Keratinocyte (primary cell): ENCODE results near the gene CIAPIN1. TPM values are rescaled to one million over a fixed set of nuclear protein-coding genes. Genes with fewer than 3 reads are reported as not detected.

Experiments used
- DNase-seq: peaks from one replicate; pipeline ENCODE4 v3.0.0-alpha.2; 2011; ENCODE audit warnings: low read depth, missing footprints, low spot score
- FAIRE-seq: peaks from 2 replicates; lab custom pipeline; 2011; peaks lifted over from hg19 to GRCh38; lab: Jason Lieb, UNC
- H2AFZ ChIP-seq: 2 replicates; pipeline ENCODE4 v1.6.0; 2012; ENCODE audit warnings: low read length, control low read depth, inconsistent platforms; ENCODE audit not compliant: control insufficient read depth
- H3K27ac ChIP-seq: 2 replicates; pipeline ENCODE4 v1.5.1; 2011; ENCODE audit warnings: low read length; ENCODE audit not compliant: control insufficient read depth, insufficient read depth
- H3K27me3 ChIP-seq: 3 replicates; pipeline ENCODE4 v1.6.0; 2011; ENCODE audit warnings: low read length; ENCODE audit not compliant: control insufficient read depth, insufficient read depth; ENCODE audit errors: extremely low read depth
- H3K36me3 ChIP-seq, 2 experiments: 2 replicates in 1 of 2; 3 replicates in 1 of 2; pipeline ENCODE4 v1.5.1; 2011; ENCODE audit warnings: low read length in 2 of 2, mild to moderate bottlenecking in 1 of 2; ENCODE audit not compliant: control insufficient read depth in 2 of 2, insufficient read depth in 2 of 2; ENCODE audit errors: extremely low read depth in 1 of 2
- H3K4me1 ChIP-seq: 3 replicates; pipeline ENCODE4 v1.5.1; 2011; ENCODE audit warnings: low read length; ENCODE audit not compliant: control insufficient read depth, insufficient read depth; ENCODE audit errors: extremely low read depth
- H3K4me2 ChIP-seq: 3 replicates; pipeline ENCODE4 v1.6.0; 2011; ENCODE audit warnings: low read depth, low read length; ENCODE audit not compliant: control insufficient read depth, insufficient read depth; ENCODE audit errors: extremely low read depth
- H3K4me3 ChIP-seq, 3 experiments: fragments of 200-600 bp in 1 of 3; sonication (generic) in 1 of 3; 2 replicates in 2 of 3; 3 replicates in 1 of 3; pipeline ENCODE4 v1.5.1; 2011 to 2016; ENCODE audit warnings: low read length in 3 of 3, mild to moderate bottlenecking in 3 of 3, control low read depth in 2 of 3, inconsistent platforms in 1 of 3, low read depth in 1 of 3, mixed read lengths in 1 of 3, mixed run types in 1 of 3, moderate library complexity in 1 of 3; ENCODE audit not compliant: control insufficient read depth in 2 of 3, insufficient read depth in 2 of 3; ENCODE audit errors: extremely low read depth in 1 of 3
- H3K79me2 ChIP-seq: 2 replicates; pipeline ENCODE4 v1.6.0; 2012; ENCODE audit warnings: low read length; ENCODE audit not compliant: control insufficient read depth, insufficient read depth
- H3K9ac ChIP-seq: 3 replicates; pipeline ENCODE4 v1.6.0; 2011; ENCODE audit warnings: low read length; ENCODE audit not compliant: control insufficient read depth, insufficient read depth; ENCODE audit errors: extremely low read depth
- H3K9me1 ChIP-seq: 3 replicates; pipeline ENCODE4 v1.6.0; 2011; ENCODE audit warnings: low read length; ENCODE audit not compliant: control insufficient read depth, insufficient read depth; ENCODE audit errors: extremely low read depth
- H3K9me3 ChIP-seq: 2 replicates; pipeline ENCODE4 v1.5.1; 2012; ENCODE audit warnings: low read depth, low read length; ENCODE audit not compliant: control insufficient read depth
- H4K20me1 ChIP-seq: 3 replicates; pipeline ENCODE4 v1.6.0; 2011; ENCODE audit warnings: low read length; ENCODE audit not compliant: control insufficient read depth, insufficient read depth; ENCODE audit errors: extremely low read depth
- CTCF ChIP-seq, 3 experiments: IDR thresholded peaks in 1 of 3; conservative IDR thresholded peaks in 1 of 3; optimal IDR thresholded peaks in 1 of 3; 2 replicates in 2 of 3; 3 replicates in 1 of 3; pipeline versions ENCODE3 to v1.5.1; 2011; ENCODE audit warnings: low read length in 3 of 3, mild to moderate bottlenecking in 3 of 3, moderate library complexity in 2 of 3, control low read depth in 1 of 3, inconsistent platforms in 1 of 3; ENCODE audit not compliant: insufficient read depth in 2 of 3; ENCODE audit errors: extremely low read depth in 1 of 3
- EZH2 ChIP-seq: IDR thresholded peaks from one replicate; pipeline ENCODE4 v1.6.1; 2012; ENCODE audit warnings: inconsistent platforms, mild to moderate bottlenecking, low read length, moderate library complexity
- dilution Hi-C: fragments of 300-500 bp; cut with MboI; formaldehyde crosslinking; loops from one replicate; pipeline ENCODE4 v1.7.0; 2020; ENCODE audit warnings: low sequenced_read_pairs; ENCODE audit not compliant: extremely low pct_ligation_motif_present
- polyA plus RNA-seq, 5 experiments: library from polyadenylated mRNA; depleted of rRNA in 3 of 5; stranded (reverse) in 3 of 5; stranded (forward) in 1 of 5; unstranded in 1 of 5; fragments of >200 nt; gene quantifications; 1 replicate in 1 of 5; 2 replicates in 3 of 5; 3 replicates in 1 of 5; pipeline versions ENCODE4 v1.2.1 to v1.2.3, GENCODE V29; 2011 to 2012; ENCODE audit warnings: missing spikeins in 2 of 5, low read depth in 1 of 5, low replicate concordance in 1 of 5

Gene CIAPIN1
- polyA plus RNA-seq, 1 donor (not counting 4 experiments of a cell fraction or from before 2014, with no cell fraction given): 75.4 TPM

GRCh38 chr16:57406881-57407280 is 40.3 kb downstream of the CIAPIN1 start:
- dilution Hi-C loops: no loop called here
- no peak for TF ChIP-seq CTCF (optimal IDR thresholded peaks at IDR 0.05 in 1 of 3, IDR thresholded peaks at IDR 0.05 in 1 of 3, conservative IDR thresholded peaks at IDR 0.05 in 1 of 3; ENCODE audit: extremely low read depth in 1 of 3, insufficient read depth in 2 of 3, low read length in 3 of 3)
- no peak for TF ChIP-seq EZH2
- Histone ChIP-seq H3K79me2 (no peaks in the 10 kb centered on the region), H3K27me3 (peaks cover 21% of the 10 kb centered on the region), H3K4me1 (peaks cover 11% of the 10 kb centered on the region), H3K4me3 (no peak overlapping the region), H3K9ac (no peak overlapping the region), H2AFZ (no peak overlapping the region), H4K20me1 (no peaks in the 10 kb centered on the region), H3K4me2 (no peak overlapping the region), H3K27ac (no peak overlapping the region), H3K9me1 (no peaks in the 10 kb centered on the region), H3K9me3 (peaks cover 1% of the 10 kb centered on the region), H3K36me3 (no peaks in the 10 kb centered on the region)
- DNase-seq (no peak), FAIRE-seq (no peak)

- Histone ChIP-seq H3K9ac (no peak overlapping the region), H3K27ac (no peak overlapping the region), H2AFZ (no peak overlapping the region), H4K20me1 (no peaks in the 10 kb centered on the region), H3K27me3 (peaks cover 14% of the 10 kb centered on the region), H3K9me1 (no peaks in the 10 kb centered on the region), H3K79me2 (no peaks in the 10 kb centered on the region), H3K4me2 (no peak overlapping the region), H3K9me3 (peaks cover 1% of the 10 kb centered on the region), H3K36me3 (no peaks in the 10 kb centered on the region), H3K4me1 (peaks cover 6% of the 10 kb centered on the region), H3K4me3 (no peak overlapping the region)
- FAIRE-seq: no peak
- DNase-seq: no peak
- dilution Hi-C loops: no loop called here
- no peak for TF ChIP-seq EZH2
- TF ChIP-seq CTCF (optimal IDR thresholded peaks at IDR 0.05 in 1 of 3, IDR thresholded peaks at IDR 0.05 in 1 of 3, conservative IDR thresholded peaks at IDR 0.05 in 1 of 3; ENCODE audit: extremely low read depth in 1 of 3, insufficient read depth in 2 of 3, low read length in 3 of 3): no peak
These were observed 42.1 kb downstream of the CIAPIN1 start for GRCh38 chr16:57405097-57405496.
